GM13977 (cell line): Measurements from ENCODE around the gene CHRNA1.

ENCODE experiments used
- DNase-seq: peaks from one replicate; pipeline ENCODE4 v3.0.0; 2012; ENCODE audit warnings: low spot score
- CTCF ChIP-seq: IDR thresholded peaks from 2 replicates; pipeline ENCODE4 v1.5.1; 2012; ENCODE audit warnings: mild to moderate bottlenecking, control low read depth; ENCODE audit not compliant: insufficient read depth; ENCODE audit errors: extremely low read depth, missing control alignments
- in situ Hi-C: fragments of 300-500 bp; cut with MboI; formaldehyde crosslinking; loops from one replicate; pipeline ENCODE4 v1.12.0; 2022; ENCODE audit warnings: low sequenced_read_pairs, low pct_unique_long_range_greater_than_20kb, mixed read lengths, inconsistent platforms; ENCODE audit not compliant: unreplicated experiment

The CHRNA1 gene

GRCh38 chr2:174705321-174705720, 59.0 kb downstream of the CHRNA1 start:
- DNase-seq: no peak
- in situ Hi-C loops: no loop called here
- no peak for TF ChIP-seq CTCF

- DNase-seq: no peak
- in situ Hi-C loops: no loop called here
- TF ChIP-seq CTCF: no peak
Observed at GRCh38 chr2:174704642-174705041, 59.6 kb downstream of the CHRNA1 start.

- in situ Hi-C loops: no loop called here
- no peak for TF ChIP-seq CTCF
- no peak for DNase-seq
Observed at GRCh38 chr2:174704061-174704460, 60.2 kb downstream of the CHRNA1 start.

GRCh38 chr2:174703430-174703829, 60.8 kb downstream of the CHRNA1 start:
- DNase-seq: no peak
- no peak for TF ChIP-seq CTCF
- in situ Hi-C loops: no loop called here

- no peak for DNase-seq
- in situ Hi-C loops: no loop called here
- no peak for TF ChIP-seq CTCF
Observed at GRCh38 chr2:174702541-174702940, 61.7 kb downstream of the CHRNA1 start.

GRCh38 chr2:174699993-174700766, 64.1 kb downstream of the CHRNA1 start:
- in situ Hi-C loops: loop anchor here (10.0 to 25.0 kb wide), 2 partner anchors 113 to 235 kb away; partner anchors contain the start of gene WIPF1
- peak; percentile 78 for DNase-seq
- peak; percentile 68 for TF ChIP-seq CTCF
